IMR-90 (cell line): ENCODE results near the gene EXPH5.

Experiments used
- BHLHE40 ChIP-seq: fragments of 150-350 bp; IDR thresholded peaks from 2 replicates; pipeline ENCODE4 v1.6.1; 2016; ENCODE audit warnings: mild to moderate bottlenecking, low read depth, low read length
- CTCF ChIP-seq: conservative IDR thresholded peaks from 2 replicates; pipeline ENCODE4 v1.5.1; 2012; ENCODE audit warnings: mild to moderate bottlenecking, low read depth, low read length, improper control_type of control experiment
- POLR2A ChIP-seq: IDR thresholded peaks from 2 replicates; pipeline ENCODE4 v1.6.1; 2012; ENCODE audit warnings: mild to moderate bottlenecking, low read depth, low read length

- TF ChIP-seq POLR2A (no peak), CTCF (no peak), BHLHE40 (no peak)
These were observed 30.8 kb upstream of the EXPH5 start for GRCh38 chr11:108624196-108624925.
